ENCODE results near the gene NELL1.

DNA sequence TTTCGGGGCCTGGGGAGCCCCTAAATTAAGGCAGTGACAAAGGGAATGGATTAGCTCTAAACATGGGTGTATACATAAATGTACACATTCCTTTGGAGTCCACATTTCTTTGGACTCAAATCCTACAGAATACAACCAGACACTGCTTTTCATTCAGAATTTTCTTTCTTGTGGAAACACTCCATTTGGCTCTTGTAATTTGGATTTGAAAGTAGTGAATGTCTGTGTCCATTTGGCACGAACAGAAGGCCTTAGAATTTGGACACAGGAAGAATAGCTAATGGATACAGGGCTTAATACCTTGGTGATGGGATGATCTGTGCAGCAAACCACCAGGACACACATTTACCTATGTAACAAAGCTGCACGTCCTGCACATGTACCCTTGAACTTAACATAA is 399.5 kb downstream of the NELL1 start:
- TF ChIP-seq, protein P1, sequence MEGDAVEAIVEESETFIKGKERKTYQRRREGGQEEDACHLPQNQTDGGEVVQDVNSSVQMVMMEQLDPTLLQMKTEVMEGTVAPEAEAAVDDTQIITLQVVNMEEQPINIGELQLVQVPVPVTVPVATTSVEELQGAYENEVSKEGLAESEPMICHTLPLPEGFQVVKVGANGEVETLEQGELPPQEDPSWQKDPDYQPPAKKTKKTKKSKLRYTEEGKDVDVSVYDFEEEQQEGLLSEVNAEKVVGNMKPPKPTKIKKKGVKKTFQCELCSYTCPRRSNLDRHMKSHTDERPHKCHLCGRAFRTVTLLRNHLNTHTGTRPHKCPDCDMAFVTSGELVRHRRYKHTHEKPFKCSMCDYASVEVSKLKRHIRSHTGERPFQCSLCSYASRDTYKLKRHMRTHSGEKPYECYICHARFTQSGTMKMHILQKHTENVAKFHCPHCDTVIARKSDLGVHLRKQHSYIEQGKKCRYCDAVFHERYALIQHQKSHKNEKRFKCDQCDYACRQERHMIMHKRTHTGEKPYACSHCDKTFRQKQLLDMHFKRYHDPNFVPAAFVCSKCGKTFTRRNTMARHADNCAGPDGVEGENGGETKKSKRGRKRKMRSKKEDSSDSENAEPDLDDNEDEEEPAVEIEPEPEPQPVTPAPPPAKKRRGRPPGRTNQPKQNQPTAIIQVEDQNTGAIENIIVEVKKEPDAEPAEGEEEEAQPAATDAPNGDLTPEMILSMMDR (IDR thresholded peaks at IDR 0.05), result no peak
- TF ChIP-seq POLR2AphosphoS5 (IDR thresholded peaks at IDR 0.05), result no peak

All from prostate gland (tissue), 2 donors.